Stimulated activated memory B cell treated with anti-CD40 and anti-IgM and Interleukin-4, amounts not matched to agents 10 μg/mL and 1 μg/mL and 100 μg/mL, for 72 hours (primary cell): ENCODE results near the gene EPOP.

Experiments used
- ATAC-seq: fragments of 150-1000 bp; cut with Tn5 transposase; 2 replicates; pipeline ENCODE4 v1.10.0; 2021
- H3K27ac Mint-ChIP-seq: one replicate; pipeline ENCODE4 v1.8.0; 2022; ENCODE audit warnings: mild to moderate bottlenecking, mixed read lengths
- H3K27me3 Mint-ChIP-seq: one replicate; pipeline ENCODE4 v1.8.0; 2022; ENCODE audit warnings: mixed read lengths
- H3K36me3 Mint-ChIP-seq: one replicate; pipeline ENCODE4 v1.8.0; 2022; ENCODE audit warnings: mixed read lengths
- H3K4me1 Mint-ChIP-seq: one replicate; pipeline ENCODE4 v1.8.0; 2022; ENCODE audit warnings: mixed read lengths
- H3K4me3 Mint-ChIP-seq: one replicate; pipeline ENCODE4 v1.8.0; 2022; ENCODE audit warnings: mild to moderate bottlenecking, moderate library complexity, mixed read lengths
- H3K9me3 Mint-ChIP-seq: one replicate; pipeline ENCODE4 v1.8.0; 2022; ENCODE audit warnings: mixed read lengths

EPOP gene

DNA sequence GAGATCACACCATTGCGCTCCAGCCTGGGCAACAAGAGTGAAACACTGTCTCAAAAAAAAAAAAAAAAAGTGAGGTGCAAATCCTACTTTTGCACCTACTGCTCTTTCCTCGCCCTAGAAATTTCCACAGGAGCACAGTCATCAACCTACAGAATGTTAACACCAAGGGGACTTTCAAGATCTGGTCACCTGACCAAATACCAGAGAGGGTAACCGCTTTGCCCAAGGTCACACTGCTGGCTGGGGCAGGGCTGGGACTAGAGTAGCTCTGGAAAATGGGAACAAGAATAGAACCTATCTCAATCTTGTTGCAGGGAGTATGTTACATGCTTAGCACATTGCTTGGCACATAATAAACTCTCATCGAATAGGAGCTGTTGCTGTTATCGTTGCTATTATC, 24.0 kb upstream of the EPOP start:
- Mint-ChIP-seq H3K4me3 (no peak overlapping the region), H3K36me3 (no peaks in the 10 kb centered on the region), H3K4me1 (peaks cover 52% of the 10 kb centered on the region), H3K27me3 (no peaks in the 10 kb centered on the region), H3K27ac (peak overlapping the region; percentile 9), H3K9me3 (peaks cover 6% of the 10 kb centered on the region)
- ATAC-seq: no peak

DNA sequence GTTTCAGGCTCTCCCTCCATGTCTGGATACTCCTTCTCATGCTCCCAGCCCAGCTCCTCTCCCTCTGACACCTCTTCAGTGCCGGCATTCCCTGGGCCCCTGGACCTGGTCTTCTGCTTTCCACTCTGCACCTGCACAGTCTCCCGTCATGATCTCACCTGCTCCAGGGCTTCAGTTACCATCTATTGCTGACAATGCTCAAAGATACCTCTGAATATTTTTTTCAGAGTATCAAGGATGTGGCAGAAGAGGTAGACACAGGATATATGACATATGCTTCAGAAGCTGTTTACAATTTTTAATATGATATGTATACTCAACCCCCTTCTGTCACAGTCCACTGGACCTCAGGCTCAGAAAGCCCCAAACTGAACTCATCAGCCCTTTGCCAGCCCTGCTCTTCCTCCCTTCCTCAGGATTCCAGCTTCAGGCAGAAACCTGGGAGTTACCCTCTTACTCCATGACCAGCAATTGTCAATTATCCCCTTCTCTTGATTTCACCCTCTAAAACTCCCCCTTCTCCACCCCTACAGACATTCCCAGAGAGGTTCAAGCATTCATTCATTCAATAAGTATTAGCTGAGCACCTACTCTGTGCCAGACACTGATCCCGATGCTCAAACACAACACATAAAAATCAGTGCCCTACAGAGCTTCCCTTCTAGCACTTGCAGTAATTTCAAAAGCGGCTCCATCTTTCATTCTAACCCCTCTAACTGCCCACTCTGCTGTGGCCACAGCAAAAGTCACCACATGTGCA, 22.5 kb upstream of the EPOP start:
- peaks cover 6% of the 10 kb centered on the region for H3K9me3 Mint-ChIP-seq
- no peaks in the 10 kb centered on the region for H3K36me3 Mint-ChIP-seq
- no peak for ATAC-seq
- H3K27me3 Mint-ChIP-seq: no peaks in the 10 kb centered on the region
- no peak overlapping the region for H3K4me3 Mint-ChIP-seq
- peak overlapping the region; percentile 1 for H3K27ac Mint-ChIP-seq
- H3K4me1 Mint-ChIP-seq: peaks cover 42% of the 10 kb centered on the region

DNA sequence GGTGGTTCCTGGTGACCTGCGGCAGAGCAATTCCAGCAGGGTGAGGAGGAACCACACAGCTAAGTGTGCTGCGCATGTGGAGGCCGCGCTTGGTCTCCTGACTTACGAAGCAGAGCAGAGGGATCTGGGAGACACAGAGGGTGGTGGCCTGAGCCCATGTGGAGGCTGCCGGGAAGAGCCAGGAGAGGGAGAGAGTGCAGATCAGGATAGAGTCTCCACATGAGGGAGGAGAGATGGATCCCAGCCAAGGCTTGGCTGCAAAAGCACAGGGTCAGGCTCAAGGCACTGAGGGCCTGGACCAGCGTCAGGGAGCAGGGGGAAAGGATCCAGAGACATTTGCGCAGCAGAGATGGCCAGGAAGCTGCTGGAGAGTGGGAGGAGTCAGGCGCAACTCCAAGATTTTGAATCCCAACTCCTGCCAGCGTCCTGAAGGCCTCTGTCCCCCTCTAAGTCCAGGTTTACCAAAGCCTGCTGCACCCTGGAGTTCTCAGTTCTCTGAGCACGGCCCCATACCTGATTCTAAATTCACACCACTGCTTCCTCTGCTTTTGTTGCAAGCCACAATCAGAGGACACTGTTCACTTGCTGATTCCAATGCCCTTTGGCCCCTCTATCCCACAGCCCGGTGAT, 19.1 kb upstream of the EPOP start:
- Mint-ChIP-seq H3K27ac (no peak overlapping the region), H3K4me1 (peaks cover 18% of the 10 kb centered on the region), H3K9me3 (no peaks in the 10 kb centered on the region), H3K27me3 (no peaks in the 10 kb centered on the region), H3K36me3 (no peaks in the 10 kb centered on the region), H3K4me3 (no peak overlapping the region)
- no peak for ATAC-seq

DNA sequence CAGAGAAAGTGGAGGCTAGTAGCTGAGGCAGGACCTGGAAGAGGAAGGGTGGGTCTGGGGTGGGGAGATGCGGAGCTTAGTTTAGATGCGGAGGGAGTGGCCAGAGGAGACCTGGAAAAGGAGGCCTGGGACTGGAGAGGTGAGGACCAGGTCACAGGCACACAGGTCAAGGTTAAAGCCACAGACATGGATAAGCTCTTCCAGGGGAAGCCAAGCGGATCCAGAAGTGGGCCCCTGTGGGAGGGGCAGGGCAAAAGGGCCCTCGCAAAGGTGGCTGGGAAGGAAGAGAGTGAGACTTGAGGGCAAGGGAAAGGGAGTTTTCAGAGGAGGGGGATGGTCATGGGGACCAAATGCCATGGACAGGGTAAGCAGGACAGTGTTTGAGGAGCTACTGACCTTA, 16.4 kb upstream of the EPOP start:
- Mint-ChIP-seq H3K9me3 (no peaks in the 10 kb centered on the region), H3K27me3 (peaks cover 3% of the 10 kb centered on the region), H3K36me3 (no peaks in the 10 kb centered on the region), H3K27ac (peak overlapping the region; percentile 38), H3K4me1 (no peaks in the 10 kb centered on the region), H3K4me3 (no peak overlapping the region)
- ATAC-seq: no peak

DNA sequence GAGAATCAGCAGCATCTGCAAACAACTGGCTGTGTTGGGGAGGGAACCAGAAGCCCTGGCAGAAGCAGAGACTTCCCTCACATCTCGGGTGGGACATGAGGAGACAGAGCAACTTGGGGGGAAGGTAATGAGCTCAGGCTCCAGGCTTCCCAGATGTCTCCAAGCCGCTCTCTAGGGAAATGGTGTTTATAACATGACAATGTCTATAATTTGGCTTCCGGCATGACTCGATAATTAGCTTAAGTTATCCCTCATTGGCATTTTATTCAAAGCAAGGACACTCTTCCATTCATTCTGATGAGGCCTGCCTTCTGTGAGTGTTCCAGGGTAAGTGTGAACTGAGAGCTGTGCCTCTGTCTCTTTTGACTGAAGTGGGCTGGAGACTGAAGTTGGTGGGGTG, 15.6 kb upstream of the EPOP start:
- no peak overlapping the region for H3K27ac Mint-ChIP-seq
- H3K9me3 Mint-ChIP-seq: no peaks in the 10 kb centered on the region
- H3K27me3 Mint-ChIP-seq: peaks cover 10% of the 10 kb centered on the region
- H3K4me3 Mint-ChIP-seq: no peak overlapping the region
- no peak for ATAC-seq
- no peaks in the 10 kb centered on the region for H3K4me1 Mint-ChIP-seq
- no peaks in the 10 kb centered on the region for H3K36me3 Mint-ChIP-seq

DNA sequence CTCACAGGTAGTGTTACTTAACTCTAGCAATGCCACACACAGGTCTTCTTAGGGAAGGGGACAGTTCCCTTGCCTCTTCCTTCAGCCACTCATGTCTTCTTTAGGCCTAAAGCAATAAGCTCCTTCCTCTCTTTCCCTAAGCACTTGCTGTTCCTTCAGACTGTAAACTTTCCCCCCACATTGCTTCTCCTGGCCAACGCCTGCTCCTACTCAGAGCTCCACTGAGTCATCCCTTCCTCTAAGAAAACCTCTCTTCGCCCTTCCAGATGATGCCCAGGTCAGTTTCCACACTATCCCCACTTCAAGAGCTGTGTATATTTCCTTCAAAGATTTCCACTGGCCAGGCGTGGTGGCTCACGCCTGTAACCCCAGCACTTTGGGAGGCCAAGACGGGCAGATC, 12.5 kb upstream of the EPOP start:
- H3K27me3 Mint-ChIP-seq: peaks cover 14% of the 10 kb centered on the region
- no peaks in the 10 kb centered on the region for H3K9me3 Mint-ChIP-seq
- H3K36me3 Mint-ChIP-seq: no peaks in the 10 kb centered on the region
- no peak overlapping the region for H3K4me3 Mint-ChIP-seq
- H3K4me1 Mint-ChIP-seq: no peaks in the 10 kb centered on the region
- ATAC-seq: no peak
- no peak overlapping the region for H3K27ac Mint-ChIP-seq

DNA sequence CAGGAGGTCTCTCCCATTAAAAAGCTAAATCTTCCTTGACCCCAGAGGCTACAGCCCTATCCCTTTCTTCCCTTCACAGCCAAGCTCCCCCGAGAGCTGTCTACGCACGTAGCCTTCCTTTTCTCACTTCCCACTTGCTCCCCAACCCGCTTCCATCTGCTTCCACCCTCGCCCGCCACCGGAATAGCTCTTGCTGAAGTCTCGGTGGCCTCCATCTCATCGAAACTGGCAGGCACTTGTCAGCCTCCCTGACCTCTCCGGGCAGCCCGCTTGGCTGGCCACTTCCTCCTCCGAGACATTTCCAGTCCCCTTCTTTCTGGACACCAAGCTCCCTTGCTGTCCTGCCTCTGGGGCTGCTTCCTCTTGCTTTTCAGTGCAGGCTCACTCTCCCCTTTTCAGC, 10.7 kb upstream of the EPOP start:
- Mint-ChIP-seq H3K27ac (no peak overlapping the region), H3K36me3 (no peaks in the 10 kb centered on the region), H3K4me1 (no peaks in the 10 kb centered on the region), H3K9me3 (no peaks in the 10 kb centered on the region), H3K27me3 (peaks cover 14% of the 10 kb centered on the region), H3K4me3 (no peak overlapping the region)
- ATAC-seq: no peak

DNA sequence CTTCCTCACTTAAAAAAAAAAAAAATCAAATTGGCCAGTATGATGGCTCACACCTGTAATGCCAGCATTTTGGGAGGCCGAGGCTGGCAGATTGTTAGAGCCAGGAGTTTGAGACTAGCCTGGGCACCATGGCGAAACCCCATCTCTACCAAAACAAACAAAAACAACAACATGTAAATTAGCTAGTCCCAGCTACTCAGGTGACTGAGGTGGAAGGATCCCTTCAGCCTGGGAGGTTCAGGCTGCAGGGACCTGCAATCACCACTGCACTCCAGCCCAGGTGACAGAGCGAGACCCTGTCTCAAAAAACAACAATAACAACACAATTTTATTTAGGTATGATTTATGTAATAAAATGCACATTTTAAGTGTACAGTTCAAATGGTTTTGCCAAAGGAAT, 6.3 kb upstream of the EPOP start:
- H3K27me3 Mint-ChIP-seq: peaks cover 11% of the 10 kb centered on the region
- no peak overlapping the region for H3K4me3 Mint-ChIP-seq
- no peak for ATAC-seq
- H3K27ac Mint-ChIP-seq: no peak overlapping the region
- no peaks in the 10 kb centered on the region for H3K9me3 Mint-ChIP-seq
- peaks cover 17% of the 10 kb centered on the region for H3K4me1 Mint-ChIP-seq
- H3K36me3 Mint-ChIP-seq: no peaks in the 10 kb centered on the region

DNA sequence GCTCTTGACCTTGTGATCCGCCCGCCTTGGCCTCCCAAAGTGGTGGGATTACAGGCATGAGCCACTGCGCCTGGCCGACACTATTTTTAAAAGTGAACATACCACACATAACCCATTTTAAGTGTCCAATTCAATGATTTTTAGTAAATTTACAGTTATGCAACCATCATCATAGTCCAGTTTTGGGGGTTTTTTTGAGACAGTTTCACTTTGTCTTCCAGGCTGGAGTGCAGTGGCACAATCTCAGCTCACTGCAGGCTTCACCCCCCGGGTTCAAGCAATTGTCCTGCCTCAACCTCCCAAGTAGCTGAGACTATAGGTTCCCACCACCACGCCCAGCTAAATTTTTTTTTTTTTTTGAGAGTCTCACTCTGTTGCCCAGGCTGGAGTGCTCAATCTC, 3.1 kb upstream of the EPOP start:
- Mint-ChIP-seq H3K4me3 (no peak overlapping the region), H3K4me1 (peaks cover 30% of the 10 kb centered on the region), H3K9me3 (no peaks in the 10 kb centered on the region), H3K36me3 (no peaks in the 10 kb centered on the region), H3K27me3 (peaks cover 2% of the 10 kb centered on the region), H3K27ac (no peak overlapping the region)
- no peak for ATAC-seq

DNA sequence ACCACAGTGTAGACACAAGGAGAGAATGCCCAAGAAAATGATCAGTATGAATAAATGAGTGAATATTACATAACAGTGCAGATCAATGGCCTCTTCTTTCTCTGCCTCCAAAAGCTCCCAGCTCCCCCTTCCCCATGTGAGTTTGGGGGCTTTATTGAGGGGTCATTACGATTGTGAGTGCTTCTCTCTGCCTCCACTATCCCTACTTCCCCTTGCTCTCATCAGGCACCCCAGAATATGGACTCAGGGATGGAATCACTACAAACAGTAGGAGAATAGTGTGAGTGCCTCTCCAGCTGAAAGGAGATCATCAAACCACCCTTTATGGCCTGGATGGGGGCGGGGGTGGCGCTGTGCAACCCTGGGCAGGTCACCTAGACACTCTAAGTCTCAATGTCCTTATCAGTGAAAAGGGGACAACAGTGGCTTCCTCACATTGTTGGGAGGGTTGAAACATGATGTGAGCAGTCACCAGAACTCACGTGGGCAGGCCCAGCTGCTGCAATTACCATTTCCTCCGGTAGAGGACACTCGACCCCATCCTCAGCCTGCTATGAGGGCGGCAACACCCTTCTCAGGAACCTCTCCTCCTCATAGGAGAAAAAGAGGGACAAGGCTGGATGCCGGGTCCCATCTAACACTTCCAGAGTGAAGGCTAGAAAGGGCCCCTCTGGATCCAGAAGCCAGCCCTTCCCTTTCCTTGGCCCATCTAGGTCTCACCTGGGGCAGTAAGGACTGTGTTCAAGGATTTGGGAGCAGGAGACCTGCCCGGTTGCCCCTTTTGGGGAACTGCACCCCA, 2.1 kb upstream of the EPOP start:
- H3K36me3 Mint-ChIP-seq: no peaks in the 10 kb centered on the region
- H3K4me1 Mint-ChIP-seq: peaks cover 34% of the 10 kb centered on the region
- ATAC-seq: peak; percentile 72
- H3K4me3 Mint-ChIP-seq: no peak overlapping the region
- H3K9me3 Mint-ChIP-seq: no peaks in the 10 kb centered on the region
- no peak overlapping the region for H3K27ac Mint-ChIP-seq
- H3K27me3 Mint-ChIP-seq: peaks cover 11% of the 10 kb centered on the region

DNA sequence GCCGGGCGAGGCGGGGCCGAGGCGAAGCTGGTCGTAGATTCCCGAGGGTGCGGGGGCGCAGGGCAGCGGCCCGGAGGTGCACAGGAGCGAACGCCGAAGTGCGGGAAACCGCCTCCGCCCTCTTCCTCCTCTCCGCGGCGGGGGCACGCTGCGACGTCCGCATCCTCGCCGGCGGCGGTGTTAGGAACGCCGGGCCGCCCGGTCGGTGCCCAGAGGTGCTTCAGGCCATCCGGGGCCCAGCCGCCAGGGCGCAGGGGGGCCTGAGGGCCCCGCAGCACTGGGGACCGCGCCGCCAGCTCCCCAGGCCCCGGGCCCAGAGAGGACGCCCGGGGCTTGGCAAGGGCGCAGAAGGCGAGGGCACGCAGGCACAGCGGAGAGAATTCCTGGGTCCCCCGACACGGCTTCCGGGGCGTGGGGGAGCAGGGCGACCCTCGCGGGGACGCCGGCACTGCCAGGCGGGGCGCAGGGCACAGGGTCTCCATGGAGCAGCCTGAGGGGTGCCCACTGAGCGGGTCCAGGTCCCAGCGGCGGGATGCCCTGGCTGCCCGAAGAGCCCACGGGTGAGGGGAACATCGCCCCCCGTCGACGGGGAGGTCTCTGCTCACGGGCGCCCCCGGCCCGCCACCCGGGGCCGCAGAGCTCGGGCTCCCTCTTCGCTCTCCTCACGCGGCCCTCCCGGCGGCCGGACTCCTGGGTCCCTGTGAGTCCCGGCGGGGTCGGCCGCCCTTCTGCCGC, 576 bp downstream of the EPOP start:
- H3K27ac Mint-ChIP-seq: no peak overlapping the region
- H3K27me3 Mint-ChIP-seq: peaks cover 38% of the 10 kb centered on the region
- peak; percentile 34 for ATAC-seq
- no peaks in the 10 kb centered on the region for H3K36me3 Mint-ChIP-seq
- H3K9me3 Mint-ChIP-seq: no peaks in the 10 kb centered on the region
- peaks cover 43% of the 10 kb centered on the region for H3K4me1 Mint-ChIP-seq
- H3K4me3 Mint-ChIP-seq: peak overlapping the region; percentile 68

DNA sequence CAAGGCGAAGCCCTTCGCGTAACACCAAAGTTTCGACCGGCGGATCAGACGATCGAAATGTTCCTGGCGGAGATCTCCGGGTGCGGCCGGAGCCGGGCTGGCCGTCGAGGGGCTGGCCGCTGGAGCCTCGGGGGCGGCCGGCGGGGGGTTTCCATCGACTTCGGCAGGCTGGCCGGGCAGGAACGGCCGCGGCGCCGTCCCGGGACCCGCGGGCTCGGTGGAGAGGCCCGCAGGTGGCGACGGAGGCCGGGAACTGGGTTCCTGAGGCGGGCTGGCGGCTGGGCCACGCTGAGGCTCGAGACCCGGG, 1.1 kb downstream of the EPOP start:
- Mint-ChIP-seq H3K27ac (no peak overlapping the region), H3K4me3 (peak overlapping the region; percentile 68), H3K4me1 (peaks cover 43% of the 10 kb centered on the region), H3K9me3 (no peaks in the 10 kb centered on the region), H3K27me3 (peaks cover 43% of the 10 kb centered on the region), H3K36me3 (no peaks in the 10 kb centered on the region)
- ATAC-seq: no peak

DNA sequence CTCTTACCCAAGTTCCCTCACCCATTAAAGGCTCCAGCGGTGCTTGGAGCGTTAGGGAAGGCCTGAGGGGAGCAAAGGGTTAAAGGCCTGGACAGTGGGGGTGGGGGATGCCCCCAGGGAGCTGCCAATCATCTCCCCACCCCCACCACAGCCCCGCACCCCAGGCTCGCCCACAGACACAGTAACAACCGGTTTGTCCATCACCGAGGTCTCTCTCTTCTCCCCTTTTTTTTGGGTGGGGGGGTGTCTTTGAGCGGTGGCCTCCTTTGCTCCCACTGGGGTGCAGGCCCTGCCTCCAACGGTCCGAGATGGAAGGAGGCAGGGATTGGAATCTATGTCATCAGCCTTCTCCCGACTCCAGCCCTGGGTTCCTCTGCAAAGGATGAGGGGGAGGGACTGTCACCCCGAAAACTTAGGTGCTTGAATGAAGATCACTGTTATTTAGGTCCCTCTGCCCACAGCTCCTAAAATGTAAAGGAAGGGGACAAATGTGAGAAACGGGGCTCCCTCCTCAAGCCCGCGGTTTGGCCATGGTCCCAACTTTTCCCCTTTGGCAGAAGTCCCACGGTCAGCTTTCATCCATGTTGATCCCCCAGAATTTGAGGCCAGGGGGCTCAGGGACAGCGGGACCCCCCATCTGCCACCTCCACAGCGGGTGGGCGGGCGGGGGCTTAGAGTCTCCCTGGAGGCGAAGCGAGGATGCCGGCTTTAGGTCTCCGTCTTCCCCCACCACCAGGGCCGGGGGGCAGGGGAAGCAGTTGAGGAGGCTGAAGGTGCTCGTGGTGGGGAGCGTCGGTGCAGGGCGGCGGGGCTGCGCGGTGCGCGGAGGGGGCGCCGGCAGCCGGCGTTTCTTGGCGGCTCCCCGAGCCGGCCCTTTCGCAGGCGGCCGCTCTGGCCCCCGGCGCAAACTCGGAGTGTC, 1.7 kb downstream of the EPOP start:
- H3K27ac Mint-ChIP-seq: no peak overlapping the region
- ATAC-seq: no peak
- H3K4me1 Mint-ChIP-seq: peaks cover 43% of the 10 kb centered on the region
- H3K4me3 Mint-ChIP-seq: peak overlapping the region; percentile 42
- H3K36me3 Mint-ChIP-seq: no peaks in the 10 kb centered on the region
- peaks cover 49% of the 10 kb centered on the region for H3K27me3 Mint-ChIP-seq
- no peaks in the 10 kb centered on the region for H3K9me3 Mint-ChIP-seq

DNA sequence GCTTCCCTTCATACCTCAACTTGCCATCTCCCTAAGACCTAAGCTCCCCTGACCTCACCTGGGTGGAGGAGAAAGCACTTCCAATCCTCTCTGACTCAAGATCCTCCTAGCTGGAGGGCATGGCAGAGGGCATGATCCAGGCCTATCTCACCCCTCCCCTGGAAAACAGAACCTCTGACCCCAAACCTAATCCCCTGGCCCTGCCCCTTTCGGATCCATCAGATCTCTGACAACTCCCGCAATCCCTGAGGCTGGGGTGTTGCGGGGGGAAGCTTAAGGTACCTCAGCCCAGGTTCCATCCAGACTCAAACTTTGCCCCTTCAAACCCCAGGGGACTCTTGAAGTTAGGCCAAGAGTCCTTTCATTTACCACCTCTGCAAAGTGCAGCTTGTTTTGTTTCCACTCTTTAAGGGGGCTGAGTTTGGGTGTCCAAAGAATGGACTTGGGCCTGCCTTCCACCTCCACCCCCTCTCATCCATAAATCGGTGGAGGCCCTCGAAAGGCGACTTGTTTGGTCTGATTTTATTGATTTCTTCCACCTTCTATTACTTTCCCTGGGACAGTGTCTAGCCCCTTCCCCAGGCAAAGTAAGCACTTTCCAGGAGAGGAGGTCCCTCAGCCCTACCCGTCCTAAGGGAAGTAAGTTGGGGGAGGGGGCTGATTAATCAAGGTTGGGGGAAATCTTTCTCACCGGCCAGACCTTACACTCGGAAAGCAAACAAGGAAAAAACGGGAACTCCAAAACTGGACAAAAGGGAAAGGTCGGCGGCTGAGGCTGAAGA, 2.6 kb downstream of the EPOP start:
- peaks cover 58% of the 10 kb centered on the region for H3K27me3 Mint-ChIP-seq
- peaks cover 42% of the 10 kb centered on the region for H3K4me1 Mint-ChIP-seq
- no peaks in the 10 kb centered on the region for H3K9me3 Mint-ChIP-seq
- peak overlapping the region; percentile 6 for H3K4me3 Mint-ChIP-seq
- ATAC-seq: no peak
- H3K36me3 Mint-ChIP-seq: no peaks in the 10 kb centered on the region
- H3K27ac Mint-ChIP-seq: no peak overlapping the region
